CD4-positive, alpha-beta T cell (primary cell): ENCODE data around the gene EIF5. TPM values are rescaled to one million over a fixed set of nuclear protein-coding genes. Genes with fewer than 3 reads are reported as not detected.

Source experiments
- ATAC-seq: fragments of 200-7000 bp; cut with Tn5 transposase; one replicate; pipeline ENCODE4 v1.10.0; 2022; ENCODE audit warnings: mild to moderate bottlenecking; ENCODE audit not compliant: poor library complexity
- CTCF ChIA-PET: fragments of 350-600 bp; sonication (Branson Sonifier 250); formaldehyde crosslinking; loops from one replicate; lab custom pipeline; 2021; ENCODE audit warnings: antibody characterized with exemption, inconsistent platforms; lab: Charles Lee
- POLR2A ChIA-PET: fragments of 350-600 bp; sonication (Branson Sonifier 250); formaldehyde crosslinking; loops from one replicate; lab custom pipeline; 2021; ENCODE audit warnings: antibody characterized with exemption, inconsistent platforms; lab: Charles Lee
- DNase-seq, 14 experiments: peaks; one replicate each; pipeline ENCODE4 v3.0.0-alpha.2; 2013 to 2020; ENCODE audit warnings: mixed read lengths in 2 of 14
- H3K27ac ChIP-seq, 2 donors: one replicate each; pipeline versions ENCODE4 v1.5.1 to v1.7.0; 2013; ENCODE audit warnings: low read length in 2 of 2, low read depth in 1 of 2, mild to moderate bottlenecking in 1 of 2
- H3K27me3 ChIP-seq, 2 experiments: 1 replicate in 1 of 2; 2 replicates in 1 of 2; pipeline versions ENCODE4 v1.6.1 to v1.7.0; 2013; ENCODE audit warnings: low read length in 2 of 2, control low read depth in 1 of 2, mild to moderate bottlenecking in 1 of 2, moderate library complexity in 1 of 2; ENCODE audit not compliant: insufficient read depth in 2 of 2, control insufficient read depth in 1 of 2
- H3K36me3 ChIP-seq: one replicate; pipeline ENCODE4 v1.6.1; 2013; ENCODE audit warnings: low read length, control low read depth; ENCODE audit not compliant: insufficient read depth
- H3K4me1 ChIP-seq: one replicate; pipeline ENCODE4 v1.6.1; 2013; ENCODE audit warnings: low read length, control low read depth; ENCODE audit not compliant: insufficient read depth
- H3K4me3 ChIP-seq: one replicate; pipeline ENCODE4 v1.5.1; 2013; ENCODE audit warnings: mild to moderate bottlenecking, low read length, moderate library complexity
- H3K9me3 ChIP-seq, 2 experiments: 1 replicate in 1 of 2; 2 replicates in 1 of 2; pipeline versions ENCODE4 v1.6.1 to v1.7.0; 2013; ENCODE audit warnings: low read length in 2 of 2, mild to moderate bottlenecking in 2 of 2, control low read depth in 1 of 2, moderate library complexity in 1 of 2; ENCODE audit not compliant: control insufficient read depth in 1 of 2, insufficient read depth in 1 of 2
- H3K27ac Mint-ChIP-seq: one replicate; pipeline ENCODE4 v1.8.0; 2020; ENCODE audit warnings: mixed read lengths
- H3K27me3 Mint-ChIP-seq: one replicate; pipeline ENCODE4 v1.8.0; 2021; ENCODE audit warnings: mixed read lengths
- H3K36me3 Mint-ChIP-seq: one replicate; pipeline ENCODE4 v1.8.0; 2021; ENCODE audit warnings: low read depth, mixed read lengths
- H3K4me1 Mint-ChIP-seq: one replicate; pipeline ENCODE4 v1.8.0; 2021; ENCODE audit warnings: low read depth, mixed read lengths
- H3K4me3 Mint-ChIP-seq: one replicate; pipeline ENCODE4 v1.8.0; 2020; ENCODE audit warnings: mild to moderate bottlenecking, mixed read lengths
- H3K9me3 Mint-ChIP-seq: one replicate; pipeline ENCODE4 v1.8.0; 2020; ENCODE audit warnings: mixed read lengths
- intact Hi-C, 2 experiments: fragments of 100-400 bp; cut with DNase I in 1 of 2; cut with micrococcal nuclease in 1 of 2; formaldehyde crosslinking; loops; one replicate each; pipeline versions ENCODE4 v1.15.1 to v1.9.0; 2023 to 2025; cut with DNase I, micrococcal nuclease
- total RNA-seq, 174 experiments: library from RNA in 2 of 174; stranded (reverse) in 2 of 174; gene quantifications; one replicate each; pipeline ENCODE4 v1.2.3 and lab custom pipeline; 2021 to 2026
- TF ChIP-seq, protein P1 (sequence below): fragments of 200-600 bp; IDR thresholded peaks from one replicate; pipeline ENCODE4 v1.8.0; 2022; ENCODE audit warnings: antibody characterized with exemption, mild to moderate bottlenecking

The EIF5 gene
- total RNA-seq, 2 experiments from 2014 or later = 658 TPM

GRCh38 chr14:103367995-103368394, 34.0 kb downstream of the EIF5 start:
- H3K4me1 ChIP-seq = no peaks in the 10 kb centered on the region
- ATAC-seq (no peak), DNase-seq (no peak)
- TF ChIP-seq, protein P1, sequence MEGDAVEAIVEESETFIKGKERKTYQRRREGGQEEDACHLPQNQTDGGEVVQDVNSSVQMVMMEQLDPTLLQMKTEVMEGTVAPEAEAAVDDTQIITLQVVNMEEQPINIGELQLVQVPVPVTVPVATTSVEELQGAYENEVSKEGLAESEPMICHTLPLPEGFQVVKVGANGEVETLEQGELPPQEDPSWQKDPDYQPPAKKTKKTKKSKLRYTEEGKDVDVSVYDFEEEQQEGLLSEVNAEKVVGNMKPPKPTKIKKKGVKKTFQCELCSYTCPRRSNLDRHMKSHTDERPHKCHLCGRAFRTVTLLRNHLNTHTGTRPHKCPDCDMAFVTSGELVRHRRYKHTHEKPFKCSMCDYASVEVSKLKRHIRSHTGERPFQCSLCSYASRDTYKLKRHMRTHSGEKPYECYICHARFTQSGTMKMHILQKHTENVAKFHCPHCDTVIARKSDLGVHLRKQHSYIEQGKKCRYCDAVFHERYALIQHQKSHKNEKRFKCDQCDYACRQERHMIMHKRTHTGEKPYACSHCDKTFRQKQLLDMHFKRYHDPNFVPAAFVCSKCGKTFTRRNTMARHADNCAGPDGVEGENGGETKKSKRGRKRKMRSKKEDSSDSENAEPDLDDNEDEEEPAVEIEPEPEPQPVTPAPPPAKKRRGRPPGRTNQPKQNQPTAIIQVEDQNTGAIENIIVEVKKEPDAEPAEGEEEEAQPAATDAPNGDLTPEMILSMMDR = no peak
- Mint-ChIP-seq H3K9me3 (peaks cover 10% of the 10 kb centered on the region), H3K4me3 (no peak overlapping the region), H3K27me3 (peaks cover 5% of the 10 kb centered on the region), H3K4me1 (no peaks in the 10 kb centered on the region), H3K27ac (no peak overlapping the region), H3K36me3 (no peaks in the 10 kb centered on the region)
- peaks cover 0 to 2% of the 10 kb centered on the region in 2 experiments for H3K27me3 ChIP-seq
- peaks cover under 1 to 5% of the 10 kb centered on the region in 2 experiments for H3K9me3 ChIP-seq
- no peak overlapping the region for H3K27ac ChIP-seq
- POLR2A ChIA-PET = no interaction called here
- H3K36me3 ChIP-seq = no peaks in the 10 kb centered on the region
- H3K4me3 ChIP-seq = no peak overlapping the region
- intact Hi-C loops = no loop called here
- CTCF ChIA-PET = no interaction called here

DNA sequence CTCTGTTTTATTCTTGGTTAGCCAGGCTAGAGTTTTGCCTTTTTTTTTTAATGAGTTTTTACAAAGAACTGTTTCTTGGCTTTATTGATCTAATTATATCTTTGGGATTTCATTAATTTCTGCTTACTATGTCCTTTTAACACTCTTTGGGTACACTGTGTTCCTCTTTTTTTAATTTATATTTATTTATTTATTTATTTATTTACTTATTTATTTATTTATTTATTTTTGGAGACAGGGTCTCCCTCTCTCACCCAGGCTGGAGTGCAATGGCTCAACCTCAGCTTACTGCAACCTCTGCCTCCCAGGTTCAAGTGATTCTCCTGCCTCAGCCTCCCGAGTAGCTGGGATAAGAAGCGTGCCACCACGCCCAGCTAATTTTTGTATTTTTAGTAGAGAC, 36.0 kb downstream of the EIF5 start:
- intact Hi-C loops = no loop called here
- no peak overlapping the region for H3K27ac ChIP-seq
- peaks cover 15% of the 10 kb centered on the region for H3K27me3 Mint-ChIP-seq
- ChIA-PET CTCF (no interaction called here), POLR2A (interaction anchor here (0.7 kb wide), 1 partner anchor 499 kb away, joined by 3 read pairs; no protein-coding TSS in a partner anchor)
- DNase-seq (no peak), ATAC-seq (no peak)
- H3K27me3 ChIP-seq = no peaks in the 10 kb centered on the region
- H3K4me3 Mint-ChIP-seq = no peak overlapping the region
- no peaks in the 10 kb centered on the region for H3K4me1 Mint-ChIP-seq
- H3K9me3 Mint-ChIP-seq = no peaks in the 10 kb centered on the region
- TF ChIP-seq, protein P1 = no peak
- H3K4me1 ChIP-seq = no peaks in the 10 kb centered on the region
- H3K27ac Mint-ChIP-seq = no peak overlapping the region
- H3K36me3 ChIP-seq = no peaks in the 10 kb centered on the region
- H3K4me3 ChIP-seq = no peak overlapping the region
- no peaks in the 10 kb centered on the region for H3K36me3 Mint-ChIP-seq
- no peaks in the 10 kb centered on the region for H3K9me3 ChIP-seq

GRCh38 chr14:103372017-103372416, 38.0 kb downstream of the EIF5 start:
- POLR2A ChIA-PET = no interaction called here
- no peaks in the 10 kb centered on the region for H3K4me1 Mint-ChIP-seq
- ATAC-seq (no peak), DNase-seq (no peak)
- no peaks in the 10 kb centered on the region for H3K36me3 Mint-ChIP-seq
- CTCF ChIA-PET = no interaction called here
- H3K9me3 Mint-ChIP-seq = no peaks in the 10 kb centered on the region
- Histone ChIP-seq H3K4me1 (no peaks in the 10 kb centered on the region), H3K9me3 (no peaks in the 10 kb centered on the region), H3K4me3 (no peak overlapping the region), H3K36me3 (no peaks in the 10 kb centered on the region), H3K27ac (no peak overlapping the region), H3K27me3 (no peaks in the 10 kb centered on the region)
- no peak overlapping the region for H3K27ac Mint-ChIP-seq
- peaks cover 15% of the 10 kb centered on the region for H3K27me3 Mint-ChIP-seq
- no peak overlapping the region for H3K4me3 Mint-ChIP-seq
- TF ChIP-seq, protein P1 = no peak
- intact Hi-C loops = no loop called here
